ENCODE results near the gene RPS6KB1.
"Not testable (repeated sequence)": the region's sequence is repeated elsewhere in the genome, so short reads cannot be mapped to it uniquely, and the experiment has no call there.

RPS6KB1 gene

DNA sequence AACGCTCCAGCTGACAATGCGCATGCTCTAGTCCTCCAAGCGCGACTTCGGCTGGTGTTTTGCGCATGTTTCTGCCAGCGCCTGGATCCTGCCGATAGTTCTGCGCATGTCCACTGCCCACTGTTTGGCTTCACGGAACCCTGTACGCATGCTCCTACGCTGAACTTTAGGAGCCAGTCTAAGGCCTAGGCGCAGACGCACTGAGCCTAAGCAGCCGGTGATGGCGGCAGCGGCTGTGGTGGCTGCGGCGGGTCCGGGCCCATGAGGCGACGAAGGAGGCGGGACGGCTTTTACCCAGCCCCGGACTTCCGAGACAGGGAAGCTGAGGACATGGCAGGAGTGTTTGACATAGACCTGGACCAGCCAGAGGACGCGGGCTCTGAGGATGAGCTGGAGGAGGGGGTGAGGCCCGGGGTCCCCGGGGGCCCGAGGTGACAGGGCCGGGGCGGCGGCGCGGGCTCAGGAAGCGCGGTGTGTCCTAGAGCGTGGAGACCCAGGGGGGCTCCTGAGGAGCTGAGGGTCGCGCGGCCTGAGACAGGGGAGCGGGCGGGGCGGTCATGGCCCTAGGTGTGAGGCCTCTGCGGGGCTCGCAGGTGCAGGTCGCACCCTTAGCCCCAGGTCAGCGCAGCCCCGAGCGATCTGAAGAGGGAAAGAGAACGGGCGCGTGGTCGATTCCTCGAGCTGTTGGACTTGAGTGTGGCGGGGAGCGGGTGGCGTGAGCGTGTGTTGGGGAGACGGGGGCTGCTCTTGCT is at the start of gene RPS6KB1, which contains the start of gene TUBD1:
TSS of gene RPS6KB1 (plus strand) at position 198 of the 752 bp plus-strand sequence. CDS start at position 262, 64 bp downstream.
TSS of gene TUBD1 (minus strand) at position 20 of the 752 bp plus-strand sequence. CDS start 1,941 bp downstream, outside the sequence.
- peak; percentile 98 for DNase-seq

DNA sequence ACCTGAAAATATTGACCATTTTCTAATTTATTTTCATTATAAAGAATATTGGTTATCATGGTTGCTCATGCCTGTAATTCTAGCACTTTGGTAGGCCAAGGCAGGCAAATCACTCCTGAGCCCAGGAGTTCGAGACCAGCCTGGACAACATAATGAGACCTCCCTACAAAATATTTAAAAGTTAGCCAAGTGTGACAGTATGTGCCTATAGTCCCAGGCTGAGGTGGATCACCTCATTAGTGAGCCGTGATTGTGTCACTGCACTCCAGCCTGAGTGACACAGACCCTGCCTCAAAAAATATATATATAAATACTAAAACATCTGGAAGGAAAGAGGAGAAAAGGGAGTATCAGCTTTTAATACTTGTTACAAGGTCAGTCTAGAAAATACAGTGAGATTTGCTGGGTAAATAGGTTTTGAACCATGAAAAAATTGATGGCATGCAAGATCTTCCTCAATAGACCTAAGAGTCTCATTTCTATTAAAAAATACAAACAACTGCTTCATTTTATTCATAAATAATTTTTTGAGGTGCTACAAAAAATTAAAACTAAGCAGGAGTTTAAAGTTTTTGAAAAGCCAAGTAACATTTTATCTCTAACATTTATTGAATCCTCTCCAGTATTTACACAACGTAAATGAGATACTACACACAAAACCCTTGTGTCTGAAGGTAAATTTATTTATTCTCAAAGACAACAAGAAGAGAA is 47.9 kb upstream of the RPS6KB1 start:
- no peak for DNase-seq

DNA sequence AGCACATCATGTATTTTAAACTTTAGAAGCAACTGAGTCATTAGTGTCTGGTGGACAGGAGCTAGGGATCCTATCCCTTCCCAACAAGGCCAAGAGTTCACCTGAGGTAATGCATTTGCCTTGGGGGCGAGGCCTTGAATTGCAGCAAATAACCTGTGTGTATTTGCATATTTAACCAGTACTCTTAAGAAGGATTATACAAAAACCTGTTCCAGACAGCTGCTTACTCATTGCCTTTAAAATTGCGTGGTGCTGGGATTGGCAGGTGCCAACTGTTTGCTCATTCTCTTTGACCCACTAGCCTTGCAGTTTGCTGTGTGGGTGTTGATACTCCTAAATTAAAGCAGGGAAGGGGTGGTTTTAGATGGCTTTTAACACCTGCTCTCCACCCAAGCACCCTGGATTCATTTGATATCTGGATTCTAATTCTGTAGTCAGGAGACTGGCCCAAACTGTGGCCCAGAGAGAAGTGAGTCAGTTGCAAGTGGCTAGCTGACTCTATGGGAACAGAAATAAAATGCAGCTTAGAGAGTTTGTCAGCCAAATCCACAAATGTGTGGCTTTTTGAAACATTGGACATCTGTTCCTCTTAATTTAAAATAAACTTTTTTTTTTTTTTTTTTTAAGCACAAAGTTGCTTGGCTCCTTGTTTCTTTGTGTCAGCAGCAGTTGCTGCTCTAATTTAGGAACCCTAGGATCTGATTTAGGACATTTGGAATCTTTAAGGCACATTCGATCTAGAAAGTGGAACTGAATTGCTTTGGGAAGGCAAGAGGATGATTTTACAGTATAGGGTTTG is 47.1 kb upstream of the RPS6KB1 start:
- DNase-seq: peak; percentile 74

DNA sequence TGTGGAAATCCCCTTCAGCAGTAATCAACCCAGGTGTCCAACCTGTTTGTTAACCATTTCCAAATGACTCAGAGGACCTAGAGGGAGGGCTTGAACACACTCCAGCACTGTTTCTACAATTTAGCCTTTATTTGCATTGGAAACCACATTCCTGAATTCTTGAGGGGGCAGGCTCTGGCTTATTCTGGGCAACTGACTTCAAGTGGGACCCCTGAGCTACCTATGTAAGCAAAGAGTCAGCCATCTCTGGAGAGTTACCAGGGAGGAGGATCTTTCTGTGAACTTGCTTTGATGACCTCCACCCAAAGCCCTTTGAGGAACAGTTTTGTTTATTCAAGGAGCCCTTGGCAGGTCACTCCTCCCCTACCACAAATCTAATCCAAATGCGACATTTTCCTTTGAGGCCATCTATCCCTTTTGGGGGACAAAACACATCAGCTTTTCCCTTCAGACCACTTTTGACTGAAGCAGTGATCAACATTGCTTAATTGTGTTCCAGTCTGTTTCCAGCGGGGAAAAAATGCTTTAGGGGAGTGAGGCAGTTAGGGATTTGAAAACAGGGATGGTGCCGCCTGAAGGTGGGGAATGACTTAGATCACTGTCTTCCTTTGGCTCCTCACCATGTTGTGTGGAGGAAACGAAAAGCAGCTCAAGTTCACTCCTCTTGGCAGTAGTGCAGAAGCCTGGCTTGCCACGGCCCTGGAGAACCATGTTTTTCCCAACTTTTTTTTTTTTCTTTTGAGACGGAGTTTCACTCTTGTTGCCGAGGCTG is 46.3 kb upstream of the RPS6KB1 start:
- no peak for DNase-seq

DNA sequence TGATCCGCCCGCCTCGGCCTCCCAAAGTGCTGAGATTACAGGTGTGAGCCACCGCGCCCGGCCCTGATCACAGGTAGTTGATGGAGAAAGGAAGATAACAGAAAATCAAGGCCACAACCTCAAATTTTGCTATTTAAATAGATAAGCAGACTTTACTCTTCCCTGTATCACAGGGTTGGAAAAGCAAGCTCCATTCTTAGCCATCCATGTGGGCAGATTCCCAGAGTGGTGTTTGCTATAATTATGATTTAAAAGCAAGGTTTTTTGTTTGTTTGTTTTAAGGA is 44.6 kb upstream of the RPS6KB1 start:
- DNase-seq: no peak

DNA sequence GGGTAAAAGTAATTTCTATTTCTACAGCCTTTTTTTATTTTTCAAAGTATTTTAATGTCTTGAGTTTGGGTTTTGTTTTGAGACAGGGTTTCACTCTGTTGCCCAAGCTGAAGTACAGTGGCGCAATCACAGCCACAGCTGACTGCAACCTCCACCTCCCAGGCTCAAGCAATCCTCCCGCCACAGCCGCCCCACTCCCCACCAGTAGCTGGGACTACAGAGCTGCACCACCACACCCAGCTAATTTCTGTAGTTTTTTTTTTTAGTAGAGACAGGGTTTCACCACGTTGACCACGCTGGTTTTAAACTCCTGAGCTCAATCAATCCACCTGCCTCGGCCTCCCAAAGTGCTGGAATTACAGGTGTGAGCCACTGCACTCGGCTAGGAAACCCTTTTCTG is 44.1 kb upstream of the RPS6KB1 start:
- no peak for DNase-seq

DNA sequence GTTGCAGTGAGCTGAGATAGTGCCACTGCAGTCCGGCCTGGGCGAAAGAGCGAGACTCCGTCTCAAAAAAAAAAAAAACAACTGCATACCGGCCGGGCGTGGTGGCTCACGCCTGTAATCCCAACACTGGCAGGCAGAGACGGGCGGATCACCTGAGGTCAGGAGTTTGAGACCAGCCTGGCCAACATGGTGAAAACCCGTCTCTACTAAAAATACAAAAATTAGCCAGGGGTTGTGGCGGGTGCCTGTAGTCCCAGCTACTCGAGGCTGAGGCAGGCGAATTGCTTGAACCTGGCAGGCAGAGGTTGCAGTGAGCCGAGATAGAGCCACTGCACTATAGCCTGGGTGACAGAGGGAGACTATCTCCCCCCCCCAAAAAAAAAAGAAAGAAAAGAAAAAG is 42.6 kb upstream of the RPS6KB1 start:
- DNase-seq: not testable (repeated sequence)

DNA sequence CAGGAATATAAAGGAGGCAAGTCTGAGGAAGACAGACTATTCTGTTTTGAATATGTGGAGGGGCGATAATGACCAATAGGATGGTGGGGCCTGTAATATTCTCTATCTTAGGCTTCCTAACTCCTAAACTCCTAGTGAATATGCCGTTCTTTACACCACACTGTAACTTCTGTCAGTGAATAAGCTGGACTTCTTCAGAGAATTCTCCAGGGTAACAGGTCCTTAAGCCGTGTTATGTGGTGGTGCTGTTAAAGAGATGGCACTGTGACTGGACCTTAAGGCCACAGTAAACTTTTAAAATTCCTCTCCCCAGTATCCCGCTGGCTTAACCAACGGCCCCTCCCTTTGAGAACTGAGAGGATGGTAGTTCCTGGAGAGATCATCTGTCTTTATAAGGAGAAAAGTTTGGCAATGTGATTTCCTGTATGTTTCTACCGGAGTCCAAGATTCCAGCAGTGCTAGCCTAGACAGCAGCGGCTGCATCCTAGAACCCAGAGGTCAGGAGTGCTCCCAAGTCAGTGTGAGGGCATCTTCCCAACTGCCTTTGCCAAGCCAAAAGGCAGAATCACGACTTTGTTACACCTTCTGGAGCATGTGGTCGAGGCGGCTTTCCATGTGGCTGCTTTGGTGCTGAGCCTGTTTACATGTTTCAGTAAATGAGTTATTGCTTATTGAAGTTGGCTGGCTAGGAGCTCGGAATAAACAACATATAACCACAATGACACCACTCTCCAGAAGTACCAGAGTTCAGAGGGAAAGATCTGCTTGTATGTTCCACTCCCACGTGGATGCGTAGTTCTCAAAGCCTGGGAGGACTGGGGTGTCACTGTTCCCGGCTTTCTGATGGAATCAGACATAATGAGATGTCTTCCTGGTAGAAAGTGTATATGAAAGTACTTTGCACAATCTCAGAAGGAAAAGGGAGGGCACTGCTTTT is 41.2 kb upstream of the RPS6KB1 start:
- DNase-seq: no peak

DNA sequence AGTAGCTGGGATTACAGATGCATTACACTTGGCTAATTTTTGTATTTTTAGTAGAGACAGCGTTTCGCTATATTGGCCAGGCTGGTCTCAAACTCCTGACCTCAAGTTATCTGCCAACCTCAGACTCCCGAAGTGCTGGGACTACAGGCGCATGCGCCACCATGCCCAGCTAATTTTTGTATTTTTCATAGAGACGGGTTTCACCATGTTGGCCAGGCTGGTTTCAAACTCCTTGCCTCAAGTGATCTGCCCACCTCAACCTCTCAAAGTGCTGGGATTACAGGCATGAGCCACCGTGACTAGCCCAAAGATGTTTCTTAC is 40.1 kb upstream of the RPS6KB1 start:
- DNase-seq: not testable (repeated sequence)

DNA sequence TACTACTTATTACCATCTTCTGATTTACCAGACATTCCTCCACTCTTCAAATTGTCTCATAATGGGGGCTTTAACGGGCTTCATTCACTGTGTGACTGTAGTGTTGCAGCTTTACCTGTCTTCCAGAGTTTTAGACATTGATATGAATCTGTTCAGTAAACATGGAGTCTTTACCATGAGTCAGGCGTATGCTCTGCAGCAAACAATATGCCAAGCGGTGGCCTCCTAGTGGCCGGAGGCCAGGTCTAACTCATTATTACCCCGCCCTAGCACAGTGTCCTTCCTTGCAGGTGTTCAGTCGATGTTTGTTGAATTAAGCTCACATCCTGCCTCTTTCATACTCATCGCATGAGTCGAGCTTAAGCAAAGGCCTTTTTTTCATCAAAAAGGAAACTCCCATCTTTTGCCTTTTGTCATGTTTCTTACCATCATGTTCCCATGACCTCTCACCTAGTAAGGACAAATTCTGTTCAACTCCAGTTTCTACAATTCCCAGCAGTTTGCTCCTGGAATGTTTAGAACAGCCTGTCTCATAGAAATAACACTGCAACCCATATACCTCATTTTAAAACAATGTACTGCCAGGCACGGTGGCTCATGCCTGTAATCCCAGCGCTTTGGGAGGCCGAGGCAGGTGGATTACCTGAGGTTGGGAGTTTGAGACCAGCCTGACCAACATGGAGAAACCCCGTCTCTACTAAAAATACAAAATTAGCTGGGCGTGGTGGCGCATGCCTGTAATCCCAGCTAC is 39.6 kb upstream of the RPS6KB1 start:
- no peak for DNase-seq

DNA sequence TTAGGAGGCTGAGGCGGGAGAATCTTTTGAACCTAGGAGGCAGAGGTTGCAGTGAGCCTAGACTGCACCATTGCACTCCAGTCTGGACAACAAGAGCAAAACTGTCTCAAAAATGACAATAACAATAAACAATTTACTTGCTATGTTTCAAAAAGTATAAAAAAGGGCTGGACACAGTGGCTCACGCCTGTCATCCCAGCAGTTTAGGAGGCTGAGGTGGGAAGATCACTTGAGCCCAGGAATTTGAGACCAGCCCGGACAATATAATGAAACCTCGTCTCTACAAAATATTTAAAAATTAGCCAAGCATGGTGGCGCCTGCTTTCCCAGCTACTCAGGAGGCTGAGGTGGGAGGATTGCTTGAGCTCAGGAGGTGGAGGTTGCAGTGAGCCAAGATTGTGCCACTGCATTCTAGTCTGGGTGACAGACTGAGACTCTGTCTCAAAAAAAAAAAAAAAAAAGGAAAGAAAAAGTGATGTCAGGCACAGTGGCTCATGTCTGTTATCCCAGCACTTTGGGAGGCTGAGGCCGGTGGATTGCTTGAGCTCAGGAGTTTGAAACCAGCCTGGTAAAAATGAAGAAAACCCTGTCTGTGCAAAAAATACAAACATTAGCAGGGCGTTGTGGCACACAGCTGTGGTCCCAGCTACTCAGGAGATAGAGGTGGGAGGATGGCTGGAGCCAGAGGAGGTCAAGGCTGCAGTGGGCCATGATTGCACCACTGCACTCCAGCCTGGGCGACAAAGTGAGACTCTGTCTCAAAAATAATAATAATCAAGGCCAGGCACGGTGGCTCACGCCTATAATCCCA is 38.8 kb upstream of the RPS6KB1 start:
- DNase-seq: not testable (repeated sequence)

DNA sequence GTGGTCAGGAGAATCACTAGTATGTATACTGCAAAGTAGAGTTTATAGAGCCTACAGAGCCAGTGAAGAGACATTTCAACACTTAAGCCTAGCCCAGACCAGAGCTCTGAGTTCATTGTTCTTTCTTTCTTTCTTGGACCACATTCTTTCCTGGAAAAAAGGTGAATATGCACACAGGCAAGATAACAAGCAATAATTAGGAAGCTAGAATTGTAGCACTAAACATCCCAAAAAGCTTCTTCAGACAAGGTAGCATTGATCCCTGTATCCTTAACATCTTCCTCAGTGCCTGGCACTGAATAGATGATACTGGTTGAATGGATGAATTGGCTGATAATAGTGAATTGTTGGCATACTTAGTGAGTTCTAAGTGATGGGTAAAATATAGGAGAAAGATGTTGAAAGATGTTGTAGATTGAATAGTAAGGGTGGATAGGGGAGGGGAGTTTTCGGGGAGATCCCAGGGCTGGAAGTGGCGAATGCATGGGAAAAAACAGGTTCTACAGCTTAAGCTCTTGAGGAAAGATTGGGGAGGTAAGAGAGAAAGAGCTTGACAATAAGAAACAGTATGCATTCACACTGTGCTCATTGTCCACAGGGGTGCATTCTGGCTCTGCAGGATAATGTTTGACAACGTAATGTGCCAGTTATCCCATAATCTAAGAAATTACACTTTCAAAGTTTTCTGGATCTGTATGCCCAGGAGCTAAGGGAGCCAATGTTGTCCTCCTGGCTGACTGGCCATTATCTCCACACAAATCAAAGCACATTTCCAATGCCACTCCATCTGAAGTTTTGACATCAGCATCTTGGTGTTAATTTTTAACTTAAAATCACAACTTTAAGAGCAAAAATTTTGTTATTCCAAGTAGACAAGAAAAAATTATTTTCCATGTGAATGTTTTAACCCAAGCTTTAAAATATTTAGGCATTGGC is 35.8 kb upstream of the RPS6KB1 start:
- DNase-seq: no peak

DNA sequence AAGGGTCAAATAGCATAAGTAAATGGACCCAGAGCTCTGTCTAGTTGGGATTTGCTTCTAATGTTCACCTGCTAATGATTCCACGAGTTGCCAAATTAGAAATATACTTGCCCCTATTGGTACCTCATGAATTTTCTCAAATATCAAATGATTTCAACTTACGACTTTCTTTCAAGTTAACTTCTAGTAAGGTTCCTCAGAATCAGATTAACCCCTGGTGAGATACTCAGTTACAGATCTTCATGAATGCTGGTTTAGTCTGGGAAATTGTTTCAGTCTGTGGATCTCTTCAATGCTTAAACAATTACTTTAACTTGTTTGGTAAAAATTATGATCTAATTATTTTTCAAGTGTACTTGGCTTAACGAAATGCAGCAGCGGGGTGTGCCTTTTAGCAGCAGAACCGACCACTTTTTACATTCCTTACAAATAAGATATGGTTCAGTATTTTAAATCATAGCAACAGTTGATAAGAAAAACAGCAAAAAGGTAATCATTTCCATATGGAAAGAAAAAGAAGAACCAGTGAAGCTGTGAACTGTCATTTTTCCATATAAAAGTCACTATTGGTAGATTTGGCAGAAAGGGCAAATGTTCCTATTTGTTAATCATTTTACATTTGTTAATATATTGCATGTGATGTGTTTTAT is 34.6 kb upstream of the RPS6KB1 start:
- no peak for DNase-seq

DNA sequence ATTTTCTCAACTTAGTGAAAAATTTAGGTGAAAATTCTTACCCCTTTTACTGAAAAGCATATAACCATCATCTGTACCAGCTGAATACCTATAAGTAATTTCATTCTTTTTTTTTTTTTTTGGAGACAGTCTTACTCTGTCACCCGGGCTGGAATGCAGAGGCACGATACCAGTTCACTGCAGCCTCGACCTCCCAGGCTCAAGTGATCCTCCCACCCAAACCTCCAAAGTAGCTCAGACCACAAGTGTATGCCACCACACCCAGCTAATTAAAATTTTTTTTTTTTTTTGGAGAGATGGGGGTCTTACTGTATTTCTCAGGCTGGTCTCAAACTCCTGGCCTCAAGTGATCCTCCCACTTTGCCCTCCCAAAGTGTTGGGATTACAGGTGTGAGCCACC is 34.0 kb upstream of the RPS6KB1 start:
- no peak for DNase-seq

DNA sequence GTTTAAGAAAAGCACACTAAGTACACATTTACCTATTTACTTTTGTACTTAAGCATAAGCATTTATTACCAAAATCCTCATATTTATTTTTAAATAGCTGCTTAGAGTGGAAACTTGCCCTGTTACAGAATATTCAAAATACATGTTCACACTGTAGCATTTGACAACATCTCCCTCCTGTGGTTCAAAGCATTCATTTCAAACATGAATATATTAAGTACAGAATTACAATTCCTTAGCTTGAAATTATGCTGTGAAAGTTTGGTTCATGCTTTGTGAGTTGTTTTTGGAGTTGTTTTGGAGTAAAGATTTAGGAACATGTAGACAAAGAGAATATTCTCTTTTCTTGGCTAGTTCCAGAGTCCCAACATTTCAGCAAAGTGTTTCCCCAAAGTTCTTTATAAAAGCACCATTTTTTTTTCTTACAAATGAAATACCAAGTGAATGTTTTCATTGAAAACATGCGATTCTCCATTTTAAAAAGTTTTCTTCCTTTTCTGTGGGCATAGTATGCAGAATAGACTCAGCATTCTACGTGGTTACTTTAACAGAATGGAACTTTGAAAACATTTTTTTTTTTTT is 33.4 kb upstream of the RPS6KB1 start:
- no peak for DNase-seq

DNA sequence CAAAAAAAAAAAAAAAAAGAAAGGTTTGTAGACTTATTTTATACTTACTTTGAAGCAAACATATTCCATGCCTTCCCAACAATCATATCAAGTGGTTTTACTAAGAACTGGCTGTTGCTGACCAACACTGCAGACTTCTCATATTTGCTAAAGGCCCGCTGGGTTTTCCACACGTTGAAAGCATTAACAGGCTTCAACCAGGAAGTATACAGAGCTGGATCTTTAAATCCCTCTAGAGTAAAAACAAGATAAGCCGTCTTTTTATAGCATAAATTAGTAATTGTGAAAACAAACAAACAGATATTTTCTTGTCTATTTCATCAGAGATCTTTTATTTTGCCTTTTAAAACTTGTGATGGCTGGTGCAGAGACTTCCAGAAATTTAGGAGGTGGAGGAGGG is 29.3 kb upstream of the RPS6KB1 start:
- no peak for DNase-seq

DNA sequence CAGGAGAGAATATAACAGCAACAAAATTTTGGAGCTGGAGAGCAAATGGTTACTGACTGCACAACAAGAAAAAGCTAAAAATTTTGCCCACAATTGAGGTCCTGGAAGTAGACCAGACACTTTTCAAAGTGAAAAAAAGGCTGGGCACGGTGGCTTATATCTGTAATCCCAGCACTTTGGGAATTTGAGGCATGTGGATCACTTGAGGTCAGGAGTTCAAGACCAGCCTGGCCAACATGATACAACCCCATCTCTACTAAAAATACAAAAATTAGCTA is 23.0 kb upstream of the RPS6KB1 start:
- no peak for DNase-seq

DNA sequence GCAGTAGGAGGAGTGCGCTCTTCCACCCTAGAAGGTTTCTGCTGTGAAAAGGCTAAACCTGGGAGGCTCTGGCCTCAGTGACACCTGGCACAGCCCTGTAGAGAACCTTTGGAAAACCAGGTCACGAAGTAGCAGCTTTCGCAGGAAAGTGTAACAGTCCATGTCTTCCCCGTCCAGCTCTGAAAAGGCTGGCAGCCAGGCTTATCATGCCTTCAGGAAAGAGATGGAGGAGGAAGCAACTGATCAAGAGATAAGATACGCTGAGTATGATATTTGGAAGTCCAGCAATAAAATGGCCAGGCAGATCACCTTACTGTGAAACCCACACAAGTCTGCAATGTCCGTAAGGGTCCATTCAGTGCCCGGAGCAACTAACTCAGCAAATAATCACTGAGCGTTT is 22.4 kb upstream of the RPS6KB1 start:
- no peak for DNase-seq

All from NCI-H1092 (cell line).